ENCODE measurements around the gene SEC22C. TPM values are rescaled to one million over a fixed set of nuclear protein-coding genes. Genes with fewer than 3 reads are reported as not detected.

The SEC22C gene
- total and polyA plus RNA-seq, 2 of the 13 experiments (the other 11 are each of a cell fraction or from before 2014, with no cell fraction given), result 20.0 to 40.0 TPM

- Histone ChIP-seq H3K79me2 (ENCODE audit: insufficient read depth, low read length) (peaks cover 93% of the 10 kb centered on the region), H3K4me3 (replicated peaks in 1 of 3; ENCODE audit: insufficient read depth in 1 of 3, low read depth in 2 of 3, low read length in 3 of 3) (no peak overlapping the region), H3K27me3 (ENCODE audit: control insufficient read depth in 1 of 2, insufficient read depth in 2 of 2, low read length in 2 of 2) (no peaks in the 10 kb centered on the region), H3K9me3 (ENCODE audit: low read length) (no peaks in the 10 kb centered on the region), H4K20me1 (ENCODE audit: insufficient read depth, low read length) (peaks cover 48% of the 10 kb centered on the region), H3K4me1 (ENCODE audit: insufficient read depth, low read length) (peaks cover 17% of the 10 kb centered on the region), H2AFZ (ENCODE audit: low read length) (no peak overlapping the region), H3K27ac (ENCODE audit: extremely low read length, insufficient read depth, low read length) (no peak overlapping the region), H3K9ac (ENCODE audit: insufficient read depth, low read depth, low read length) (no peak overlapping the region), H3K4me2 (ENCODE audit: low read depth, low read length) (no peak overlapping the region), H3K36me3 (replicated peaks in 1 of 2; ENCODE audit: control insufficient read depth in 1 of 2, insufficient read depth in 2 of 2, low read length in 2 of 2) (peaks cover 3 to 40% of the 10 kb centered on the region in 2 experiments)
- in situ Hi-C loops (cut with HindIII; ENCODE audit: extremely low pct_ligation_motif_present, low pct_unique_long_range_greater_than_20kb) (no loop called here), intact Hi-C loops (cut with micrococcal nuclease; ENCODE audit: unreplicated experiment) (no loop called here)
- no TSS peak for BruUV-seq (replicated peaks)
- ChIA-PET CTCF (ENCODE audit: low intra/inter-chr PET ratio, low total read pairs) (no interaction called here), POLR2A (interaction anchor here (2.0 kb wide), 1 partner anchor 12 kb away, joined by 9 read pairs; the partner anchor contains the start of gene NKTR)
- no peak for ATAC-seq
- TF ChIP-seq ZNF577 (CRISPR knock-in tag; IDR thresholded peaks at IDR 0.05; ENCODE audit: borderline replicate concordance, low read depth) (no peak), ZBTB3 (CRISPR knock-in tag; IDR thresholded peaks at IDR 0.05; ENCODE audit: borderline replicate concordance, low read depth) (no peak), ATF7 (IDR thresholded peaks at IDR 0.05) (no peak), ATF7 (CRISPR knock-in tag; IDR thresholded peaks at IDR 0.05) (no peak), HES4 (CRISPR knock-in tag; IDR thresholded peaks at IDR 0.05; ENCODE audit: borderline replicate concordance) (no peak), NCOA1 (CRISPR knock-in tag; IDR thresholded peaks at IDR 0.05) (no peak), ZNF234 (CRISPR knock-in tag; conservative IDR thresholded peaks at IDR 0.05) (no peak), CEBPB (IDR thresholded peaks at IDR 0.05; ENCODE audit: borderline replicate concordance, low read depth, low read length) (no peak), ZNF276 (CRISPR knock-in tag; IDR thresholded peaks at IDR 0.05; ENCODE audit: low read depth) (no peak), CENPT (CRISPR knock-in tag; IDR thresholded peaks at IDR 0.05; ENCODE audit: low read depth) (no peak), TFDP1 (CRISPR knock-in tag; IDR thresholded peaks at IDR 0.05; ENCODE audit: borderline replicate concordance) (no peak)
- no peak for DNase-seq (ENCODE audit: low spot score)
- FAIRE-seq, result no peak
- 98% methylated on average over 1 of the region's 1 CpG for WGBS (ENCODE audit: low lambda C conversion rate)
Measured at GRCh38 chr3:42612217-42612616, 30.4 kb upstream of the SEC22C start.

Measured in HepG2 (cell line).